Measurements from ENCODE around the gene MPP4. TPM values are rescaled to one million over a fixed set of nuclear protein-coding genes. Genes with fewer than 3 reads are reported as not detected.

Gene MPP4
- total and polyA plus RNA-seq, 9 of the 15 experiments (the other 6 are each of a cell fraction or from before 2014, with no cell fraction given), result 0.03 to 0.08 TPM; not detected in 7

DNA sequence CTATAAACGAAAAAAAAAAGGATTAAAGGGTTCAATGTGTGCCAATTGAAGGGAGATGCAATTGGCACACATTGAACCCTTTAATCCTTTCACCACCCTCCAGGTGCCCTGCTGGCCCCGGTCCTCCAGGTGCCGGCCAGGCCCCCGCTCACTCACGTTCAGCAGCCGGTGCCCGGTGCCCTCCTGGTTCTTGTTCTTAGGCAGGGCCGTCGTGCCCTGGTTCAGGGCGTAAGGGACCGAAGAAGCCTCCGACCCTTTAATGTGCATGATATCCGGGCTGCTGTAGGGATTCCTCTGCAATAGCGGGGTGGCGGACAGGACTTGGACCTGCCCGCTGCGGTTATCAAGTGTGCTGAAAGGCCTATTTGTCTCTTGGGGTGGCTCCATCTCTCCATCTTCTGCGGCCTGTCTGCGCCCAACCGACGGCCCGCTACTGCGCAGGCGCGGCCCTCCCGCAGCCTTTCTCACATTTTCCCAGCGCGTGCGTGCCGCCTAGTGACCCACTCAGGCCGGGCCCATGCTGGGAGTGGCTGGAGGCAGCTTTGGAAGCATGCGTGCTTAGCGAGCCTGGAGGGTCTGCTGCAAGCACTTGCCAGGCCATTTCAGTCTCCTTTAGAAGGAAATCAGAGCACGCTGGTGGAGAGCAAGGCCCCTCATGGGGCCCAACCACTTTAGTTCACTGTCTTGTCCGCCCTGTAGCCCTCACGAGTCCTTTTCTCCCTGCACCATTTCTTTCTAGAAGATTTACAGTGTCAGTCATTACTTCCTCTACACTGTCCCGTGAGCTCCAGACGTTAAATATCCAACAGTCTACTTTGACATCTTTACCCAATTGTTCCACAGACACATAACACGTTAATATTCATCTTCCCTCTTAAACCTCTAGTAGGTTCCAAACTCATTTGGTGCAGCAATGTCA lies 79.4 kb downstream of the MPP4 start (continued):
- TF ChIP-seq, protein P1, sequence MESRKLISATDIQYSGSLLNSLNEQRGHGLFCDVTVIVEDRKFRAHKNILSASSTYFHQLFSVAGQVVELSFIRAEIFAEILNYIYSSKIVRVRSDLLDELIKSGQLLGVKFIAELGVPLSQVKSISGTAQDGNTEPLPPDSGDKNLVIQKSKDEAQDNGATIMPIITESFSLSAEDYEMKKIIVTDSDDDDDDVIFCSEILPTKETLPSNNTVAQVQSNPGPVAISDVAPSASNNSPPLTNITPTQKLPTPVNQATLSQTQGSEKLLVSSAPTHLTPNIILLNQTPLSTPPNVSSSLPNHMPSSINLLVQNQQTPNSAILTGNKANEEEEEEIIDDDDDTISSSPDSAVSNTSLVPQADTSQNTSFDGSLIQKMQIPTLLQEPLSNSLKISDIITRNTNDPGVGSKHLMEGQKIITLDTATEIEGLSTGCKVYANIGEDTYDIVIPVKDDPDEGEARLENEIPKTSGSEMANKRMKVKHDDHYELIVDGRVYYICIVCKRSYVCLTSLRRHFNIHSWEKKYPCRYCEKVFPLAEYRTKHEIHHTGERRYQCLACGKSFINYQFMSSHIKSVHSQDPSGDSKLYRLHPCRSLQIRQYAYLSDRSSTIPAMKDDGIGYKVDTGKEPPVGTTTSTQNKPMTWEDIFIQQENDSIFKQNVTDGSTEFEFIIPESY (CRISPR knock-in tag; IDR thresholded peaks at IDR 0.05), result peak; percentile 63; the same call in 1 of the 2 replicates
- TF ChIP-seq ZNF212 (CRISPR knock-in tag; IDR thresholded peaks at IDR 0.05), result no peak

DNA sequence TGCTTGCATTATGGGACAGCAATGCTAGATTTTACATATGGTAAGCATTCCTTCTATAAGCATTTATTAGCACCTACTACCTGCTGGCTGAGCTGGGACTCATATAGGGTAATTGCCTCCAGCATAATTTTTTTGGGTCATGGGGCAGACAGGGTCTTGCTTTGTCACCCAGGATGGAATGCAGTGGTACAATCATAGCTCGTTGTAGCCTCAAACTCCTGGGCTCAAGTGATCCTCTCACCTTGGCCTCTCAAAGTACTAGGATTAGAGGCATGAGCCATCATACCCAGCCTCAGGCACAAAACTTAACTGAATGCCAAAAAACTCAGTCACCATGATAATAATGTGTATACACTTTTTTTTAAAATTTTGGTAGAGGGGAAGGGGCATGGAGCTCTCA lies 90.4 kb downstream of the MPP4 start:
- no peaks in the 10 kb centered on the region for H3K9me3 ChIP-seq (replicated peaks; ENCODE audit: control insufficient read depth, insufficient read depth, low read depth, low read length)
- FAIRE-seq (no peak), ATAC-seq (no peak)

More for the DNA sequence above, 90.4 kb downstream of the MPP4 start:
- CTCF ChIA-PET (ENCODE audit: low intra/inter-chr PET ratio), result no interaction called here
- H3K79me2 ChIP-seq (ENCODE audit: control insufficient read depth, insufficient read depth, low read length), result no peaks in the 10 kb centered on the region
- no TSS peak for BruUV-seq (replicated peaks)
- no peak overlapping the region for H3K4me3 ChIP-seq
- in situ Hi-C loops (cut with MboI), result no loop called here
- H4K20me1 ChIP-seq (replicated peaks; ENCODE audit: control insufficient read depth, insufficient read depth, low read length), result no peaks in the 10 kb centered on the region
- H2AFZ ChIP-seq (ENCODE audit: low read depth, low read length), result no peak overlapping the region
- H3K27ac ChIP-seq (ENCODE audit: extremely low read depth, low read depth, low read length), result no peak overlapping the region
- no peaks in the 10 kb centered on the region for H3K36me3 ChIP-seq (ENCODE audit: control insufficient read depth, insufficient read depth, low read length)
- no peaks in the 10 kb centered on the region for H3K4me1 ChIP-seq (replicated peaks in 1 of 2; ENCODE audit: control insufficient read depth in 2 of 2, insufficient read depth in 2 of 2, low read length in 2 of 2)
- no peak for DNase-seq (ENCODE audit: extremely low read depth in 1 of 4, low spot score in 3 of 4)
- TF ChIP-seq MIER1 (IDR thresholded peaks at IDR 0.05; ENCODE audit: low read depth) (no peak), SETDB1 (IDR thresholded peaks at IDR 0.05; ENCODE audit: low read length) (no peak), NR2C2 (CRISPR knock-in tag; IDR thresholded peaks at IDR 0.05) (no peak), NR2C2 (tag; IDR thresholded peaks at IDR 0.05) (no peak), FOSL1 (tag; conservative IDR thresholded peaks at IDR 0.05) (no peak), GTF2F1 (IDR thresholded peaks at IDR 0.05; ENCODE audit: low read depth, low read length) (no peak)
- TF ChIP-seq, protein P2, sequence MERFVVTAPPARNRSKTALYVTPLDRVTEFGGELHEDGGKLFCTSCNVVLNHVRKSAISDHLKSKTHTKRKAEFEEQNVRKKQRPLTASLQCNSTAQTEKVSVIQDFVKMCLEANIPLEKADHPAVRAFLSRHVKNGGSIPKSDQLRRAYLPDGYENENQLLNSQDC (CRISPR knock-in tag; IDR thresholded peaks at IDR 0.05), result no peak
- intact Hi-C loops (cut with micrococcal nuclease), result no loop called here
- H3K9ac ChIP-seq (ENCODE audit: insufficient read depth in 1 of 2, low read depth in 2 of 2, low read length in 2 of 2), result no peak overlapping the region
- POLR2A ChIA-PET, result no interaction called here
- H3K27me3 ChIP-seq (ENCODE audit: control insufficient read depth in 2 of 2, insufficient read depth in 2 of 2, low read length in 2 of 2), result no peaks in the 10 kb centered on the region; a peak in 2 of 5 replicates
- H3K4me2 ChIP-seq (ENCODE audit: insufficient read depth, low read length), result no peak overlapping the region
- H3K9me1 ChIP-seq (ENCODE audit: control insufficient read depth, insufficient read depth, low read length), result no peaks in the 10 kb centered on the region
- WGBS (ENCODE audit: insufficient coverage, low coverage, missing lambda C conversion rate), result 0% methylated on average over 1 of the region's 1 CpG

Measured in K562 (cell line).